GM12891 (cell line): ENCODE results near the gene MFNG.
A peak's percentile ranks its signal among the peaks of the same experiment; 100 is the strongest.

Experiments used
- DNase-seq: peaks from one replicate; pipeline ENCODE4 v3.0.0; 2011; ENCODE audit warnings: low spot score; ENCODE audit not compliant: insufficient read length
- FAIRE-seq: peaks from 2 replicates; lab custom pipeline; 2011; peaks lifted over from hg19 to GRCh38; lab: Jason Lieb, UNC
- PAX5 ChIP-seq: IDR thresholded peaks from 2 replicates; pipeline ENCODE4 v1.6.1; 2011; ENCODE audit warnings: low read length, moderate library complexity, mild to moderate bottlenecking; ENCODE audit not compliant: insufficient read depth, severe bottlenecking
- POLR2A ChIP-seq: IDR thresholded peaks from 2 replicates; pipeline ENCODE4 v1.6.1; 2011; ENCODE audit warnings: low read depth, low read length, control low read depth
- POLR2AphosphoS5 ChIP-seq: IDR thresholded peaks from 2 replicates; pipeline ENCODE4 v1.6.1; 2011; ENCODE audit warnings: low read depth, low read length, control low read depth
- POU2F2 ChIP-seq: IDR thresholded peaks from 2 replicates; pipeline ENCODE4 v1.6.1; 2011; ENCODE audit warnings: low read depth, mild to moderate bottlenecking, control low read depth, low read length, moderate library complexity
- SPI1 ChIP-seq: IDR thresholded peaks from 2 replicates; pipeline ENCODE4 v1.6.1; 2011; ENCODE audit warnings: low read depth, low read length, control low read depth
- TAF1 ChIP-seq: IDR thresholded peaks from 2 replicates; pipeline ENCODE4 v1.6.1; 2011; ENCODE audit warnings: low read depth, low read length, control low read depth

MFNG gene

GRCh38 chr22:37514526-37515051 lies 28.4 kb upstream of the MFNG start:
- DNase-seq (no peak), FAIRE-seq (no peak)
- no peak for TF ChIP-seq PAX5
- TF ChIP-seq POU2F2, result no peak

- no peak for TF ChIP-seq POLR2A
- DNase-seq, result no peak
- no peak for FAIRE-seq
Observed at GRCh38 chr22:37511395-37512104, 25.4 kb upstream of the MFNG start.

GRCh38 chr22:37510091-37510490 lies 23.9 kb upstream of the MFNG start:
- DNase-seq (no peak), FAIRE-seq (no peak)
- TF ChIP-seq POLR2AphosphoS5 (no peak), TAF1 (no peak), SPI1 (no peak), PAX5 (no peak), POLR2A (no peak), POU2F2 (no peak)

GRCh38 chr22:37509059-37509860 lies 23.1 kb upstream of the MFNG start:
- DNase-seq (no peak), FAIRE-seq (no peak)
- TF ChIP-seq POLR2A (no peak), POU2F2 (no peak)

GRCh38 chr22:37508431-37508992 lies 22.3 kb upstream of the MFNG start:
- no peak for DNase-seq
- TF ChIP-seq PAX5 (no peak), TAF1 (no peak), POLR2A (no peak), POU2F2 (no peak), SPI1 (no peak), POLR2AphosphoS5 (no peak)
- FAIRE-seq, result no peak

GRCh38 chr22:37507731-37508130 lies 21.5 kb upstream of the MFNG start:
- TF ChIP-seq POLR2A, result no peak
- no peak for TF ChIP-seq POLR2AphosphoS5
- no peak for TF ChIP-seq PAX5
- no peak for TF ChIP-seq TAF1
- no peak for TF ChIP-seq POU2F2
- TF ChIP-seq SPI1, result no peak
- DNase-seq (no peak), FAIRE-seq (no peak)

- TF ChIP-seq POLR2A (no peak), PAX5 (no peak), SPI1 (no peak), POU2F2 (no peak), TAF1 (no peak), POLR2AphosphoS5 (no peak)
- FAIRE-seq (no peak), DNase-seq (no peak)
Observed at GRCh38 chr22:37505989-37506388, 19.8 kb upstream of the MFNG start.

- TF ChIP-seq SPI1 (no peak), POLR2A (no peak), POU2F2 (no peak), PAX5 (no peak), TAF1 (no peak), POLR2AphosphoS5 (no peak)
- DNase-seq, result no peak
- no peak for FAIRE-seq
Observed at GRCh38 chr22:37505565-37505964, 19.4 kb upstream of the MFNG start.

- no peak for DNase-seq
- TF ChIP-seq POLR2AphosphoS5 (no peak), SPI1 (no peak), TAF1 (no peak), PAX5 (no peak), POLR2A (no peak), POU2F2 (no peak)
- FAIRE-seq, result no peak
Observed at GRCh38 chr22:37504964-37505363, 18.8 kb upstream of the MFNG start.

- FAIRE-seq (no peak), DNase-seq (no peak)
- TF ChIP-seq SPI1, result 0 out of 2 replicates have a peak, but pooled peaks have one; percentile 2
- no peak for TF ChIP-seq TAF1
- TF ChIP-seq PAX5, result no peak
- TF ChIP-seq POLR2A, result no peak
- no peak for TF ChIP-seq POLR2AphosphoS5
- TF ChIP-seq POU2F2, result no peak
Observed at GRCh38 chr22:37503850-37504249, 17.7 kb upstream of the MFNG start.
